GM19099 (cell line): ENCODE results near the gene WASL.

Experiments
- POLR2A ChIP-seq: IDR thresholded peaks from 3 replicates; pipeline ENCODE4 v1.6.1; 2011; ENCODE audit warnings: low read depth; ENCODE audit not compliant: insufficient read length; ENCODE audit errors: extremely low read depth

Gene WASL

DNA sequence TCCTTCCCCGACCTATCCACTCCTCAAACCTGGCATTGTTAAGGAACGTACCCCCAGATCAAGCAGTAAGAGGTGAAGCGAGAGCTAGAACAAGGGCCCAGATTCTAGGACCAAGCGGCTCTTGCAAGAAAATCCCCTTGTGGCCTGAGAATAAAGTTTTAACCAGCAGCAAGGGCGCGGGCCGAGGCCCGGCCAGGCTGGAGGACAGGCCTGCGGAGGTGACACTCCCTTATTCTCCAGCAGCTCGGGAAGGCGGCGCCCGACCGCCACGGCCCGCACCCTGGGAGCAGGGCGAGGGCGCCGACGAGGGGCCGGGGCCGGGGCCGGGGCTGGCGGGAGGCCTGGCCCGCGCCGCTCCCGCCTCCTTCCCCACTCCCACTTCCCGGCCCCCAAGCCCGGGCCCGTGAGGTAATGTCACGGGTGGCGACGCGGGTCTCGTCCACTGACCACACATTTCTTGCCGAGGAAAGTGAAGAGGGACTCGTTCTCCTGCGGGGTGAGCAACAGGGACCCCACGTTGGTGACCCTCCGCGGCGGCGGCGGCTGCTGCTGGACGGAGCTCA is 551 bp downstream of the WASL start:
- TF ChIP-seq POLR2A, result no peak

DNA sequence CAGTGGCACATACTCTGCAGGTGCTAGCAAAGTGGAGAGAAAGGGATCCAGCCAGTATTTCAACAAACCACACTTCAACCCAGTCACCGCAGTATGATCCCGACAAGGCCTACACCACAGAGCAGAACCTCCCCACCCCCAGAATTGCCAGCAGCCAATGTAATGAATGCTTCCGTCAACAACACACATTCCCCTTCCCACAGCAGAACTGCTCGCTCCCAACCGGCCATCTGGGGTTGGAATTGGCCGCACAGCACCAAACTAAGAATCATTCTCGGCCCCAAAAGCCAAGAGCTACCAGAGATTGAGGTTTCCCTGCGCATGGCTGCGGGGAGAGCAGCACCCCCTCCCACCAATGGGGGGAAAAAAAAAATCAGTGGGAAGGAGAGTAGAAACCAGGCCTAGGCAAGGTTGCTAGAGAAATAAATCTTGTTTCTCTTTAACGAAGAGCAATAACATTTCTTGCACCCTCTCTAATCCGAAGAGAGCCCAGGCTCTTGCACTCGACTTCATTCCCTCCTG is 1.1 kb downstream of the WASL start:
- no peak for TF ChIP-seq POLR2A

DNA sequence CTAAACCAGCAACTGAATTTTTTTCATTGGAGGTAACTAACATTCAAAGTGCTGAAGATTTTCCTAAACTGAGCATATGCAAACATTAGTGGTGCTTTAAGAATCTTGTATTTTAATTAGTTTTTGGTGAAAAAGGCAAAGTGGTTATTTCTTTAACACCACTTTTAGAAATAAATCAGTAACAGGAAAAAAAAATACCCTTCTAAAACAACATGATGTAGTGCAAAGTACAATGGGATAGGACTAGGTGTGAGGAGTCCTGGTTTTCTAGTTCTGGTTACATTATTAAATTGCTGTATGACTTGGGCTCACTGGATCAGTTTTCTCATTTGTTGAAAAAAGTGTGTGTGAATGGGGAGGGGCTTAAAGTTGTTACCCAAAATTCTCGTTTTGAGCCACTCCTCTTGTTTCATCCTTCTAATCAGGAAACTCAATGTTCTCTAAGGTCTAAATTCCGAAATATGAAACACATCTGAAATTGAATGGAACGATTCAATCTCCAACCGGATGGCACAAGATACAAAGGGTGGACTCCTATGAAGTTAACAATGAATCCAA is 1.8 kb downstream of the WASL start:
- no peak for TF ChIP-seq POLR2A

DNA sequence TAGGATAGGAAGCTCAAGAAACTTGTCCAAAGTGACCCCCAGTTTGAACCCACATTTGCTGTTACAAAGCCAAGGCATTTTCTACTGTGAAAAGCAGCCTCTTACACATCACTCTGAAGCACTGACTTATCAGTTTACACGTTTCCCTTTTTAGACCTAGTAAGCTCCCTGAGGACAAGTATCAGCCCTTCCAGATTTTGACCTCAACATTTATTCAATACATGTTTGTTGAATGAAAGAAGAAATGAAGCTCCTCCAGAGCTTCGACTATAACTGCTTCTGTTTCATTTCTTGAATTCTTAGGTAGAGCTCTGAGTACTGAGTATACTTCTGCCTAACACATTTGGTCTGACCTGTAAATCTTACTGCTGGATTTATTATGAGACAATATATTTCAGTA is 2.7 kb downstream of the WASL start:
- TF ChIP-seq POLR2A, result no peak

DNA sequence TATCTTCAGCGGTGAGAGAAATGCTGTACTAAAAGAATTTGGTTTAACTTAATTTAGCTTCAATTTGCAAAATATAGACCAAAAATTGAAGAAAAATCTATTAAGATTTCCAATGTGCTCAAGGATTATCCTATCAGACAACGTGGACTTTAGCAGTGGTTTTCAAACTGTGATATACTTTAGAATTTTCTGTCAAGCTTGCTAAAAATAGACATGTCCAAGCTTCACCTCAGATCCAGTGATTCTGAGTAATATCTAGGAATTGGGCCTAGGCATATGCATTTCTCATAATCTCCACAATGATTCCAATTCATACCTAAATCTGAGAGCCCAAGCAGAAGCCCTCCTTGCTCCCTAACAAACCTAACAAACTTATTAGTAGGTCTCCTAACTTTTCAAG is 3.4 kb downstream of the WASL start:
- no peak for TF ChIP-seq POLR2A

GRCh38 chr7:123744416-123744815 is 4.4 kb downstream of the WASL start:
- TF ChIP-seq POLR2A, result no peak

DNA sequence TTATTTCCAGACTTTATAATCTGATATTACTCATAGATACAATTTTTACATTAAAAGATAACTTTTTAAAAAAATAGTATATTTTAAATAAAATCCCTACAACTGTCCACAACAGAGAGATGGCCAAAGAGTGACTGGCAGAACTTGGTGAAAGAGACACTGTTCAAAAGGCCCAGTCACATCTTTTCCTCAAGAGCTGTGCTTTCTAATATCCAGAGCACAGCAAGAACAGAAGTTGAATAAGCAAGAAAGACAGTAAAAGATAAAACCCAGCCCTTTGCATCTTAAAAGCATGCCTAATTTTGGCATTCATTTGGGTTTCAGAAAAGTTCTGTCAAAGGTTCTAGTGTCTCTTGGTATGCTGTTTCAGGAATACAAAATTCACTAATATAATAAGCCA is 6.9 kb downstream of the WASL start:
- no peak for TF ChIP-seq POLR2A

DNA sequence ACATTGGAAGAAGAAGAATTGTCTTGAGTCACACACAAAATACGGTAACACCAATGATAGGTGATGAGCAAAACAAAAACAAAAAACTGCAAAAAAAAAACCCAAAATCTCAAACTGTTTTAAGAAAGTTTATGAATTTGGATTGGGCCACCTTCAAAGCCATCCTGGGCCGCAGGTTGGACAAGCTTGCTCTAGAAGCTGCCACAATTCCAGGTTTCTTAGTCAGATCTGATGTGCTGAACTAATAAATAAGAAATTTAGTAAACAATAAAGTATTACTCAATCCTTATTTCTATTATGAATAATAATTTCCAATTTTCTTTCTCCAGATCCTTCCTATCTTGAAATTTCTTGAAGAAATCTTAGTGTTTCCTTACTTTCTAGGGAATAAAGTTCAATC is 10.0 kb downstream of the WASL start:
- TF ChIP-seq POLR2A, result no peak

- TF ChIP-seq POLR2A, result no peak
These were observed 10.4 kb downstream of the WASL start for GRCh38 chr7:123738356-123738755.

DNA sequence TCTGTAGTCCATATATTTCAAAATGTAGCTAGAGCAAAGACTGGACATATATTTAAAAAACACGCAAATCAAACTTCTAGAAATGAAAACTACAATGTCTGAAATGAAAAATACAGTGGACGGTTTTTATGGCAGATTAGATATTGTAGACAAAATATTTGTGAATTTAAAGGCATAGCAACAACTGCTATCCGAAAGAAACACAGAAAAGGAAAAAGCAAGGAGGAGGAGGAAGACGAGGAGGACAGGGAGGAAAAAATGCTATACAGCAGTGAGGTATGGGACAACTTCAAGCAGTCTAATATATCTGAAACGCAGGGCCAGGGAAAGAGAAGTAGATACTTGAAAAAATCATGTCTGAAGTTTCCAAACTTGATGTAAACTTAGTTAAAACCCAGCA is 13.3 kb downstream of the WASL start:
- TF ChIP-seq POLR2A, result no peak

DNA sequence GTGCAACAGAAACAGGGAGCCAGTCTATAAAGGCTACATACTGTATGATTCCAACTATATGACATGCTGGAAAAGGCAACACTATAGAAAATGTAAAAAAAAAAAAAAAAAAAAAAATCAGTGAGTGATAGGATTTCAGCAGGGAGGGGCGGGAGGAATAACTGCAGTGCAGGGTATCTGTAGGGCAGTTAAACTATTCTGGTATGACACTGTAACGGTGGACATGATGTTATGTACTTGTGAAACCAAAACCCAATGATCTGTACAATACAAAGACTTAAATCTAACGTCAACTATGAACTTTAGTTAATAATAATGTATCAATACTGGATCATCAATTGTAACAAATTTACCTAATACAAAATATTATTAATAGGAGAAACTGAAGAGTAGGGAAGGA is 14.3 kb downstream of the WASL start:
- no peak for TF ChIP-seq POLR2A

- TF ChIP-seq POLR2A, result no peak
These were observed 16.3 kb downstream of the WASL start for GRCh38 chr7:123732413-123733091.

GRCh38 chr7:123729218-123729578 is 19.6 kb downstream of the WASL start:
- TF ChIP-seq POLR2A, result no peak

DNA sequence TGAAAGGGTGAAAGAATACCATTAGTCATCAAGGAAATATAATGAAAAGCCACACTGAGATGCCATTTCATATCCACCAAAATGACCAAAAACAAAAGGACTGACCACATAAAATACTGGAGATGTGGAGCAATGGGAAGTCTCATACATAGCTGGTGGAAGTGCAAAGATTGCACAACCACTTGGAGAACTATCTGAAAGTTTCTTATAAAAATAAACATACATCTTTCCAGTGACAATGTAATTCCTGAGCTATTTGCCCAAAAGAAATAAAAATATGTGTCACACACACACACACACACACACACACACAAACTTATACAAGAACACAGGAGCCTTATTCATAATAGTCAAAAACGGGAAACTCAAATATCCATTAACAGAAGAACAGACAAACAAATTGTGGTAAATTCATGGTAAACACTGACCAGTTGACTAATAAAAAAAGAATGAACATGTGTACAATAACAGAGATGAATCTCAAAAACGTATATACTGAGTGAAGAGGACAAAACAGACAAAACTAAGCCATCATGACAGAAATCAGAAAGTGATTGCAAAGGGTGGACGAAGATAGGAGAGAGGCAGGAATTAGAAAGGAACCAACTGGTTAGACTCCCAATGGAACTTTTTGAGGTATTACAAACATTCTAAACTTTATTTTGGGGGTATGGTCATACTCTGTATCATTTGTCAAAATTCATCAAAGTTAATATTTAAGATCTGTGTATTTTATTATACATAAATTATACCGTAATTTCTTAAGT is 21.5 kb downstream of the WASL start:
- TF ChIP-seq POLR2A, result no peak

GRCh38 chr7:123725586-123726171 is 23.1 kb downstream of the WASL start:
- TF ChIP-seq POLR2A, result no peak
